Measurements from ENCODE around the gene BACH2.

BACH2 gene

GRCh38 chr6:90019216-90019615 is 277.4 kb downstream of the BACH2 start:
- DNase-seq = no peak

GRCh38 chr6:90015883-90016282 is 280.8 kb downstream of the BACH2 start:
- no peak for DNase-seq

- no peak for DNase-seq
These were observed 287.6 kb downstream of the BACH2 start for GRCh38 chr6:90008908-90009501.

- no peak for DNase-seq
These were observed 288.3 kb downstream of the BACH2 start for GRCh38 chr6:90008189-90008907.

- DNase-seq = peak; percentile 70
These were observed 291.4 kb downstream of the BACH2 start for GRCh38 chr6:90005048-90005827.

- DNase-seq = no peak
These were observed 292.1 kb downstream of the BACH2 start for GRCh38 chr6:90004511-90004910.

GRCh38 chr6:90003941-90004340 is 292.7 kb downstream of the BACH2 start:
- DNase-seq = no peak

GRCh38 chr6:90003069-90003795 is 293.4 kb downstream of the BACH2 start:
- DNase-seq = no peak

GRCh38 chr6:90000864-90001731 is 295.5 kb downstream of the BACH2 start:
- peak; percentile 66 for DNase-seq

DNA sequence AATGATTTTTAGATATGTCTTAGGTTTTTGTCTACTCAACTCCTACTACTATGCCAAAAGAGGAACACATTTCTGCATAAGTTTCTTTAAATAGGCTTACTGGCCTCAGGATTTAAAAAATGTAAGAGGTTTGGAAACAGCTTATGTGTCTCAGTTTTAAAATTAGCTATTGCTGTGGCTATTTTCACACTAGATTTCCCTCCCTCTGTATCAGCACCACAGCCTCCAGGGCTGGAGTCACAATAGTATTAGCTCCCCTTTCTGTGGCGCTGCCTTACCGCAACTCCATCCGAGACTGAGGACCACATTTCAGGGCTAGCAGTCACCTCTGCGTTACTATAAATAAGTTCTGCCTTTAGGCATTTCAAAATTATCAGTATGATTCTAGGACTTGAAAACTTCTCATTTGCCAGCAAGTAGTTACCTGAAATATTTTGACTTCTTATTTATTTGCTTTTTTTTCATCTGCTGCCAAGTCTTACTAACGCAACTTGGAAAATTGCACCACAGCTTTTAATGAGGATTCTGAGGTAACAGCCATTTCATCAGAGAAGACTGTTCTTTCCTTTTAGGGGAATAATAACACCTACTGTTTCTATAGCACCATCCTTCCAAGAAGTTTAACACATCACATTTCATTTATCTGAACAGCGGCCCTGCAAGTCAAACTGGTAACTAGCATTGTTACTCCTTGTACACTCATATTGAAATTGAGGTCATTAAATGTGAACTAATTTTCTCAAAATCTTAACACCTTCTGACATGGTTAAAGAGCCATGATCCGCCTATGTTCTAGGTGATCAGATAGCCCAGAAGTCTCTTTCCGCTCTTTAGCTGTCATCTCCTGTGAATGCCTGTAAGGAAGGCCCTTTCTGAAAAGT is 296.5 kb downstream of the BACH2 start:
- no peak for DNase-seq

DNA sequence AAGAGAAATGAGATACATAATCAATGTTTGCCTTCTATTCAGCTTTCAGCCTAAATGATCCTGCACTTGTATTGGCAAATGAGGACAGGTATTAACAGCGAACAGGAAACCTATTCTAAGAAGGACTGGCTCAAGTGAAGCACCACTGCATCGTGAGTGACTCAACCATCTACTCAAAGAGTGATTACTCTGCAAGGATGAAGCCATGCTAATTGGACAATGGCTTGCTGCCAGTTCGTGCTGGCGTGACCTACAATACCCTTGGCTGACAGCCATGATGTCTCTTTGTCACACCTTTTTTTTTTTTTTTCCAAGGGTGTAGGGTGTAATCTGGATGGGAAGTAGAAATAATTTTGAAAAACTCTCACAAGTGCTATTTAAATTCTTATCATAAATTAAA is 297.5 kb downstream of the BACH2 start:
- DNase-seq = peak; percentile 96

- DNase-seq = no peak
These were observed 298.9 kb downstream of the BACH2 start for GRCh38 chr6:89997456-89998445.

- no peak for DNase-seq
These were observed 303.2 kb downstream of the BACH2 start for GRCh38 chr6:89993411-89993810.

- DNase-seq = no peak
These were observed 303.8 kb downstream of the BACH2 start for GRCh38 chr6:89992818-89993217.

DNA sequence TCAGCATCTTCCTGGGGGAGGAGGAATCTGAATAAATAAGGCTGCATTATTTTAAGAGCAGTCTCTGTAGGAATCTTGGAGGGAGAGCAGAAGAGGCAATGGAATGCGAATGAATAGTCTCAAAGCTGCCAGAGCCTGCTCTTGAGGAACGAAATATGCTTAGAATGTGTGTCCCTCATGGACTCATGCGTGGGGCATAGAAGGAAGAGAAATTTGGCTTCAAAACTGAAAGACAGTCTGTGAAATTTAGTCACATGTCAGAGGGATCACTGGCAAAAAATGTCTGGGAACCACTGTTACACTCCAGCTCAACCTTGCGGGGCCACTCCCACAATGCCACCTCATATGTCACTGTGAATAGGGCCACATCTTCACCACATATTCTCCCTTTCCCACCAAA is 306.9 kb downstream of the BACH2 start:
- DNase-seq = no peak

- no peak for DNase-seq
These were observed 308.8 kb downstream of the BACH2 start for GRCh38 chr6:89987830-89988229.

DNA sequence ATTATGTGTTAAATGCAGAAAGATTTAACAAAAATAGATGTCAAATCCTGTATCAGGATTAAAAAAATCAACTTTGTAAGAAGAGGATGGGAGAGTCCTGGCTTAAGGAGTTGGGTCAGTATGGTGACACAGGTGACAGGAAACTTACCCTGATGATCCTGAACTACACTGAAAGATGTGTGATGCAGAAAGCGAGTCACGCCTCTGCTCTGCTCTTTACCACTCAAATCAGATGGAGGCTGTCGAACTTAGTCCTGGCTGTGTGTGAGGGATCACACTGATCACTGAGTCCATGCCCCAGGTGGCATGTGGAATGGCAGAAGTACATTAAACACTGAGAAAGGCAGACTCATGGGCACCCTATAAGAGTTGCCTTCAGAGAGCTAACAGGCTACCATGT is 309.5 kb downstream of the BACH2 start:
- no peak for DNase-seq

GRCh38 chr6:89986650-89987074 is 310.0 kb downstream of the BACH2 start:
- DNase-seq = no peak

DNA sequence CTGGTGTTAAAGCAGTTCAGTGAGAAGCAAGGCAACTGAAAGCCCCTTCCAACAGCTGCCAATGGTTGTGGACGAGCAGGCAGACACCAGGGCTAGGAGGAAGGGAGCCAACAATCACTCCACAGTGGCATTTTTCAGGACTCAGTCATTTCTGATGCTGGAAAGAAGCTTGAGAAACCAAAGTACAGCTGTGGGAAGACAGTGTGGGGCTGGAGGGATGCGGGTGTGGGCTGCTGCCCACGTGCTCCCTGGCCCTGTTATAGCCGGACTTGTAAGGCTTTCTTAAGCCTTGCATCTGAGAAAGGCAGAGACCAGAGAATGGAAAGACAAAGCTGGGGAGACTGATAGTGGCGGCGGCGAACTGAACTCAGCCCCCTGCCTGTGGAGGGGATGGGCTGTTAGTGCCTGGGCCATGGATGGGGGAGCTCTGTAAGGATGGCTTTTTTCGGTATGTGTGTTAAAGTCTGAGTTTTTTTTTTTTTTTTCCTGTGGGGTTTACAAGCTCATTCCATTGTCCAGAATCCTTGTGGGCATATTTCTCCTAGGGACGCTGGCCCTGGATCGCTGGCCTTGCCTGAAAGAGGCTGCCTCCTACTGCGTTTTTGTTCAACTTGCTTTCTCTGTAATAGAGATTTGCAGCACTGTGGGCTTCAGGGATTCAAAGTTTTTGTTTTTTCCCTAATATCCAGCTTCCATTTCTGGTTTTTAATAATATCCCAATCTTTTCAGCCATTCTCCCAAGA is 310.7 kb downstream of the BACH2 start:
- no peak for DNase-seq
